Suprapubic skin (tissue), 4 donors: ENCODE results near the gene POLG2.

Experiments used
- POLR2A ChIP-seq, 2 donors: fragments of 450-650 bp; IDR thresholded peaks; one replicate each; pipeline ENCODE4 v1.6.1; 2017; ENCODE audit warnings: antibody characterized with exemption in 2 of 2, mild to moderate bottlenecking in 2 of 2, moderate library complexity in 2 of 2
- POLR2AphosphoS5 ChIP-seq, 3 donors: sonication (generic); formaldehyde crosslinking; IDR thresholded peaks; one replicate each; pipeline ENCODE4 v1.6.1; 2017; ENCODE audit warnings: antibody characterized with exemption in 3 of 3
- TF ChIP-seq, protein P1 (sequence below), 2 donors: fragments of 200-600 bp in 1 of 2; fragments of 450-650 bp in 1 of 2; sonication (generic) in 1 of 2; IDR thresholded peaks; one replicate each; pipeline ENCODE4 v1.5.1; 2016 to 2019; ENCODE audit warnings: antibody characterized with exemption in 2 of 2, mild to moderate bottlenecking in 1 of 2, moderate library complexity in 1 of 2

DNA sequence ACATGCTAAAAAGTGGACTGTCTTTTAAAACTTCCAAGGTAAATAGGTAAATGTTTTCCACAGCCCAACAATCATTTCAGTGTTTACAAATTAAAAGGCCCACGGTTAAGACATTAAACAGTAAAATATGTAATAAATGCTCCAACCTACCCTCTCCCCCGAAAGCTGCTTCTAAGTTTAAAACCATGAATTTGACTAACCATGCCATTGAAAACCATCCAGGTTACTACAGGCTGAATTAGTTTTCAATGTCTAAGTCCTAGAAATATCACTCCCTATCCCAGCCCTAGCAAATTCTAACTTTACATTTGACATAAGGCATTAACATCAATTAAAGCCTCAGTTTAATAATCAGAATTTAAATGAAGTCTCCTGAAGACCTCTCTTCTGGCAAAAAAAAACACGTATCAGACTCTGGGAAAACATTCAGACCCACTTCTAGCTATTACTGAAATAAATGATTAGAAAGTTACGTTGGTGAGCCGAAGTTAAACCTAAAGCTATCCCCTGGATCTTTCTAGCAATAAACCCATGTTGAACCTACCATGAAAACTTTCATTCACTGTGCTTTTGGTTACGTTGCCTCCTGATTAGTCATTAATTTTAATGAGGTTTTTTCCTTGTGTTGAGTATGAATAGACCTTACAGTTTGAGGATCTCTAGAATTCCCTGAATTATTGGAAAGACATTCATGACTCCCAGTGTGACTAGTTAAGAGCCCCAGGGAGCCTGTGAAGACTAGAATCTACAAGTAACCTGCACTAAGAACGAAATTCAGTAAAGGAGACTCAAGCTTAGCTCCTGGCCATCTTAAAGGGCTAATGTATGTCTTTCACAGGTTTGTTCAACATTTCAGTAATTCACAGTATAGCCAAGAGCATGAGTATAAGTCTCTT lies 1.7 kb upstream of the POLG2 start:
- TF ChIP-seq POLR2A (IDR thresholded peaks at IDR 0.05): no peak
- TF ChIP-seq POLR2AphosphoS5 (IDR thresholded peaks at IDR 0.05): no peak
- TF ChIP-seq, protein P1, sequence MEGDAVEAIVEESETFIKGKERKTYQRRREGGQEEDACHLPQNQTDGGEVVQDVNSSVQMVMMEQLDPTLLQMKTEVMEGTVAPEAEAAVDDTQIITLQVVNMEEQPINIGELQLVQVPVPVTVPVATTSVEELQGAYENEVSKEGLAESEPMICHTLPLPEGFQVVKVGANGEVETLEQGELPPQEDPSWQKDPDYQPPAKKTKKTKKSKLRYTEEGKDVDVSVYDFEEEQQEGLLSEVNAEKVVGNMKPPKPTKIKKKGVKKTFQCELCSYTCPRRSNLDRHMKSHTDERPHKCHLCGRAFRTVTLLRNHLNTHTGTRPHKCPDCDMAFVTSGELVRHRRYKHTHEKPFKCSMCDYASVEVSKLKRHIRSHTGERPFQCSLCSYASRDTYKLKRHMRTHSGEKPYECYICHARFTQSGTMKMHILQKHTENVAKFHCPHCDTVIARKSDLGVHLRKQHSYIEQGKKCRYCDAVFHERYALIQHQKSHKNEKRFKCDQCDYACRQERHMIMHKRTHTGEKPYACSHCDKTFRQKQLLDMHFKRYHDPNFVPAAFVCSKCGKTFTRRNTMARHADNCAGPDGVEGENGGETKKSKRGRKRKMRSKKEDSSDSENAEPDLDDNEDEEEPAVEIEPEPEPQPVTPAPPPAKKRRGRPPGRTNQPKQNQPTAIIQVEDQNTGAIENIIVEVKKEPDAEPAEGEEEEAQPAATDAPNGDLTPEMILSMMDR (IDR thresholded peaks at IDR 0.05): no peak
